BJ (cell line): Measurements from ENCODE around the gene SMAD5. TPM values are rescaled to one million over a fixed set of nuclear protein-coding genes. Genes with fewer than 3 reads are reported as not detected.

Experiments
- CTCF ChIA-PET: fragments of 350-600 bp; formaldehyde crosslinking; extraction: SDS; loops from one replicate; lab custom pipeline; 2021; ENCODE audit warnings: antibody characterized with exemption, inconsistent platforms; lab: Yijun Ruan, JAX
- POLR2A ChIA-PET: fragments of 300-600 bp; sonication (Branson Sonifier 250); formaldehyde crosslinking; extraction: SDS; loops from one replicate; lab custom pipeline; 2021; ENCODE audit warnings: antibody characterized with exemption; lab: Charles Lee
- DNase-seq: peaks from one replicate; pipeline ENCODE4 v3.0.0-alpha.2; 2011; ENCODE audit warnings: low read depth
- H3K27me3 ChIP-seq: 2 replicates; pipeline ENCODE4 v1.6.0; 2011; ENCODE audit warnings: low read length; ENCODE audit not compliant: control insufficient read depth, insufficient read depth
- H3K36me3 ChIP-seq: 2 replicates; pipeline ENCODE4 v1.5.1; 2011; ENCODE audit warnings: low read length; ENCODE audit not compliant: control insufficient read depth, insufficient read depth
- H3K4me3 ChIP-seq: 2 replicates; pipeline ENCODE4 v1.5.1; 2011; ENCODE audit warnings: low read depth, mild to moderate bottlenecking, control low read depth, low read length
- CTCF ChIP-seq: IDR thresholded peaks from 2 replicates; pipeline ENCODE4 v1.5.1; 2011; ENCODE audit warnings: low read depth, mild to moderate bottlenecking, control low read depth, inconsistent platforms, low read length, moderate library complexity; ENCODE audit not compliant: insufficient read depth
- polyA plus RNA-seq: library from polyadenylated mRNA; depleted of rRNA; stranded (reverse); fragments of >200 nt; gene quantifications from 2 replicates; pipeline ENCODE4 v1.2.3, GENCODE V29; 2011

Gene SMAD5
- polyA plus RNA-seq, 1 experiment, result 34.3 TPM

GRCh38 chr5:136193322-136193935, 60.8 kb downstream of the SMAD5 start:
- DNase-seq, result no peak
- no peak for TF ChIP-seq CTCF
- POLR2A ChIA-PET, result no interaction called here
- Histone ChIP-seq H3K36me3 (no peaks in the 10 kb centered on the region), H3K27me3 (peaks cover 28% of the 10 kb centered on the region), H3K4me3 (no peak overlapping the region)
- CTCF ChIA-PET, result interaction anchor here (0.9 kb wide), 1 partner anchor 18 kb away, joined by 4 read pairs; no protein-coding TSS in a partner anchor

- POLR2A ChIA-PET, result no interaction called here
- CTCF ChIA-PET, result interaction anchor here (1.1 to 2.3 kb wide), 2 partner anchors 17 kb away, joined by 3 to 9 read pairs; no protein-coding TSS in a partner anchor
Observed at GRCh38 chr5:136194576-136194975, 61.9 kb downstream of the SMAD5 start.

GRCh38 chr5:136195971-136196820, 63.6 kb downstream of the SMAD5 start:
- ChIA-PET CTCF (interaction anchor here (1.0 to 2.3 kb wide), 3 partner anchors 16 to 308 kb away, joined by 3 to 9 read pairs (median 3); no protein-coding TSS in a partner anchor), POLR2A (no interaction called here)
- DNase-seq, result no peak
- Histone ChIP-seq H3K36me3 (no peaks in the 10 kb centered on the region), H3K4me3 (no peak overlapping the region), H3K27me3 (peaks cover 27% of the 10 kb centered on the region)
- no peak for TF ChIP-seq CTCF

More at GRCh38 chr5:136194576-136194975, 61.9 kb downstream of the SMAD5 start:
- no peak for TF ChIP-seq CTCF
- Histone ChIP-seq H3K27me3 (peaks cover 28% of the 10 kb centered on the region), H3K36me3 (no peaks in the 10 kb centered on the region), H3K4me3 (no peak overlapping the region)
- DNase-seq, result no peak

GRCh38 chr5:136197462-136198142, 65.0 kb downstream of the SMAD5 start:
- Histone ChIP-seq H3K27me3 (peaks cover 22% of the 10 kb centered on the region), H3K36me3 (no peaks in the 10 kb centered on the region), H3K4me3 (no peak overlapping the region)
- no peak for TF ChIP-seq CTCF
- CTCF ChIA-PET, result interaction anchor here (1.1 to 1.5 kb wide), 2 partner anchors 14 to 20 kb away, joined by 3 read pairs; no protein-coding TSS in a partner anchor
- DNase-seq, result no peak
- POLR2A ChIA-PET, result no interaction called here
